GM21737 (cell line): Measurements from ENCODE around the gene RSBN1L.
A peak's percentile ranks its signal among the peaks of the same experiment; 100 is the strongest.

Source experiments
- ATAC-seq: cut with Tn5 transposase; IDR thresholded peaks from one replicate; pipeline ENCODE4 v1.9.1; 2021; ENCODE audit warnings: mild to moderate bottlenecking, moderate library complexity; ENCODE audit not compliant: unreplicated experiment

RSBN1L gene

DNA sequence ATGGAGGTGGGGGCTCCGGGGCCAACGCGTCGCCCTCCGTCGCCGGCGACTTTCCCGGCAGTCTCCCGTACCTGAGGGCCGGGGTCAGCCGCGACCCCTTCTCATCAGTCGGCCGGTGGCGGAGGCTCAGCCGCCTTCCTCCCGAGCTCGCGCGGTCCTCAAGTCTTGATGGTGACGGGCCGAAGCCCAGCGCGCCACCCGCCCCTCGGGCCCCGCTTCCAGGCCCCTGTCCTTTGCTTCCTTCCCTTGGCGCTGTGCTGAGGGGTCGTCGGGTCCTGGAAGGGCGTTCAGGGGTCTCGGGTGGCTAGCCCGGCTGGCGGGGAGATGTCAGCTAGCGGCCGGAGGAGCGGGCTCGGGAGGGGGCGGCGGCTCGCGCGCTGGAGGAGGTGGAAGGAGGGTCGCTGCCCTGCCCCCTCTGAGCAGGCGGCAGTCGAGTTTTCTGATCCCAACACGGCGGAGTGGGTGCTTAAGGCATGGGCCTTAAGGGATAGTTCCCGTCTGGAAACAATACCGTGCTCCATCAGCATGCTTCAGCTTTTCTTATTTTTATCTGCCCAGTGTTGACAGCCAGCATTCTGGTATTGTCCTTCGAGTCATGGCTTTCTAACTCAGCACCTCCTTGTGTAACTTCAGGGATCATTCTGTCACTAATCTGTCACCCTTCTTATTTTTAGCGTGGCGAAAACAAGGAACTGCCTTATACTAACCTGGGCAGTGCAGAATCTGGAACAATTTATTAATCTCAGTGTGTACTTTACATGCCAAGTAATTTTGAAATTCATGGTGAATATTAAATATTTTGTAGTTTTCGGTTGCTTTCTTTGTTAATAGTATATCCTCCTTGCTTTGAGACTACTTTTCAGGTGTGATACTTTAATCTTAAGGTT, 103.1 kb downstream of the RSBN1L start:
- peak; percentile 4 for ATAC-seq

DNA sequence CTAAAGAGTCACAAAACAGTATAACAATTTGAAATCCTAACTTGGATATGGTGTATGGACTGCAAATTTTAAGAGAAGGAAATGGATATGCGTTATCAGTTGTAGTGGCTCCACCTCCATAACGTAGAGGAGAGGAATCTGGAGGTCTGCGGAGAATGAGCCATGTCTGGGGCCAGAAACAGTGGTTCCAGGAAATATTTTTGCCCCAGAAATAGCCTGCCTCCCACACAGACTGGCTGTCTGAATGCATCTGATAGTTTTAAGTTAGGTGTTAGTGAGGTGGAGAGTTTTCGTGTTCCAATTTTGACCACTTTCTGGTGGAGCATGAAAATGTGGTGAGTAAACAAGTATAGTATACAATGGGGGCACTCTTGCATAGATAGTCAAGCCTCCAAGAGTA, 103.9 kb downstream of the RSBN1L start:
- no peak for ATAC-seq

DNA sequence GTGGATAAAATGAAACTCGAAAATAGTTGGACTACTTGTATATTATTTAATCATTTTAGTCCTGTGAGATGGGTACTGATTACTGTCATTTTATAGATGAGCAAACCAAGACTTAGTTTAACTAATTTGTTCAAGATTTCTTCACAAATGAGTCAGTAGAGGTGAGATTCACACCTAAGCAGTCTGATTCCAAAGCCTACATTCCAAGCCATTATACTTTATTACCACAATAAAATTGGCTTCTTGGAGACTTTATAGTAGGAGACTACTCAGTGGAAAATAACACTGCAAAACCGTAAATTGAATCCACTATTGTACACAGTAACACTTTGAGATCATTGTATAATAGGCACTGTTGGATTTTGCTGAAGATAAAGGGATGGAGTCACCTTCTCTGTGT, 104.5 kb downstream of the RSBN1L start:
- no peak for ATAC-seq

DNA sequence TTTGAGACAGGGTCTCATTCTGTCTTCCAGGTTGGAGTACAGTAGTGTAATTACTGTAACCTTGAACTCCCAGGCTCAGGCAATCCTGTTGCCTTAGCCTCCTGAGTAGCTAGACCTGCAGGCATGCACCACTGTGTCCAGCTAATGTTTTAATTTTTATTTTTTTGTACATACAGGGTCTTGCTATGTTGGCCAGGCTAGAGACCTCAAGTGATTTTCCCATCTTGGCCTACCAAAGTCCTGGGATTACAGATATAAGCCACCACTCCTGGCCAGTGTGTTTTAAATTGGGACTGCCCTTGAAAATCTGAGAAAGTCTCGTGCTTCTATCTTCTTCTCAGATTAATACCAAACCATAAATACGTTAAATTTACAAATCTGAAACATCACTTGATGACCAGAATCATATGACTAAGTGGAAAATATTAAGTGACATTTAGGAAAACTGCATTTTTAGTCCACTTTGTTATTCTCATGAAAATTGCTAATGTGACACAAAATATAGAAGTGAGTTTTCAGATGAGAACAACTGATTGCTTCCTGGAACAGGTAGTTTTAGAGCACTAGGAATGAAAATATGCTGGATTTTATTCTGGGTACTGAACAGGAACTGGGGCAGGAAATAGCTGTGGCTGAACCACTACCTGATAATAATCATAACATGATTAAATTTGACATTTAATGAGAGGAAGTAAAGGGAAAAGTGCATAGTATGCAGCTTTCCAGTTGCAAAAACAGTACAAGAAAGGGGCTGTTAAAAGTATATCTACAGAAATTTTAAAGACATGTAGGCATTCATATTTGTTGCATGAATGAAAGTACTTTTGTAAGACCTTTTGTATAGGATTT, 106.5 kb downstream of the RSBN1L start:
- ATAC-seq: no peak

DNA sequence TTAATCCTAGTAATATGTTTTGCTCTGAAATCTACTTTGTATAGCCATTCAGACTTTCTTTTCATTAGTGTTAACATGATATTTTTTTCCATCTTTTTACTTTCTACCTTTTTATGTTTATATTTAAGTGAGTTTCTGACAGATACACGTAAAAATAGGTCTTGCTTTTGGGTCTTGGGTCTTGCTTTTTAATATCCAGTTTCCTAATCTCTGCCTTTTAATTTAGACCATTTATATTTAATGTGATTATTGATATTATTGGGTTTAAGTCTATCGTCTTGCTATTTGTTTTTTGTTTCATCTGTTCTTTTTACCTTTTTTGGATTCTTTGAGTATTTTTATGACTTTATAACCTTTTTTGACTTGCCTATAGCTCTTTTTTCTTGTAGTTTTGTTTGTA, 110.2 kb downstream of the RSBN1L start:
- no peak for ATAC-seq

DNA sequence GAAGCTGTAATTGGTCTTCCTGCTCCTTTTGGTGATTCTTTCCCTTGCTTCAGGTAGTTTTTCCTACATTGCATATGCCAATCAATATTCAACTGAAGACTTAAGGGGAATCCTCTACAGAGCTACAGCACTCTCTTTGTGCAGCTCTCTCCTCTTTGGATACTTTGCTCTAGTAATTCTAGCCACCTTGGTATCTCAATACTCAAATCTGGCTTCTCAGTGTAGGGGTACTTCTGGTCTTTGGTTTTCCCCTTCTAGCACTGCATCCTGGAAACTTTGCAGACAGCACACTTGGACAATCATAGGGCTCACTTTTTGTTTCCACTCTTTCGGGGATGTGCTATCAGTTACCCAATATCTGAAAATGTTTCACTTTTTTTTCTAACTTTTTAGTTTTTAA, 112.3 kb downstream of the RSBN1L start:
- no peak for ATAC-seq

DNA sequence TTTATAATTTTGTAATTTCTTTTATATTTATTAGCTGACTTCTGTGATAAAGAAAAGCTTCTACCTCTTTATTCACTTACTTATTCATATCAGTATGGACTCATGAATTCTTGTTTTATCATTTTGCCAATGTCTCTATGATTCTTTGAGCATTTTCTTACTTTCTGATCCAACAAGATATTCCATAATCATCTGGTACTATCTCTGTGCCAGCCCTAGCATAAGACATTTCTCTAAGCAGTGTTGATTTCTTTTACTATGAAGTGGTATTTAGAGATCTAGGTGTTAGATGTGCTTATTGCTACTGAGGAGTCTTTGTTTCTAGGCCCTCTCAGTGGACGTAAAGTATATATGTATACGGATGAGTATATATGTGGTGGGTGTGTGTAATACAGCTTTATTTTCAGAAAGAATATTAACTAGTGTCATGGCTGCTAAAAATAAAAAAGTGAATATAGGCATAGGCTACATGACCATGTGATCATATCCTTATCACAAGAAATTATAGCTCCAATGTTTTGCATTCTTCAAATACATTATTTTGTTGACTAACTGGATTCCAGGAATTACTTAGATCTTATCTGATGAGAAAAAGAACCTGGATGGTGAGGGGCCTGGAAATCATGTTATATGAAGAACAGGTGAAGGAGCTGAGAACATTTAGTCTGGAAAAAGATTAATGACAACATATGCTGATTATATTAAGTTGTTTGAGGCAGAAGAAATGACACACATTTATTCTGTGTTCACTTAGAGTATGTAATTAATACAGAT, 115.4 kb downstream of the RSBN1L start:
- no peak for ATAC-seq

DNA sequence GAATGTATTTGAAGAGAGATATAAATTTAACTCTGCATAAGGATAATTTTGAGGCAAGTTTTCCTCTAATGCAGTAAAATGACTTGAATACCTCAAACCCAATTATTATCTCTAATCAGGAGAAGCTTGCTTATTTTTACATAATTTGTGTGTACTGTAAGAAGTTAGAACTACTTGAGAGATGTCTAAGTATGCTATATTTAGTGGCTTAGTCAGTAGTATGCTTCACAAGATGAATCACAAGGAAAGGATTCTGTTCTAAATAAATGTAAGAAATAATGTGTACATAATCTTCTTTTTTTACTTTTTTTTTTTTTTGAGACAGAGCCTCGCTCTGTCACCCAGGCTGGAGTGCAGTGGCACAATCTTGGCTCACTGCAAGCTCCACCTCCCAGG, 116.0 kb downstream of the RSBN1L start:
- ATAC-seq: no peak

DNA sequence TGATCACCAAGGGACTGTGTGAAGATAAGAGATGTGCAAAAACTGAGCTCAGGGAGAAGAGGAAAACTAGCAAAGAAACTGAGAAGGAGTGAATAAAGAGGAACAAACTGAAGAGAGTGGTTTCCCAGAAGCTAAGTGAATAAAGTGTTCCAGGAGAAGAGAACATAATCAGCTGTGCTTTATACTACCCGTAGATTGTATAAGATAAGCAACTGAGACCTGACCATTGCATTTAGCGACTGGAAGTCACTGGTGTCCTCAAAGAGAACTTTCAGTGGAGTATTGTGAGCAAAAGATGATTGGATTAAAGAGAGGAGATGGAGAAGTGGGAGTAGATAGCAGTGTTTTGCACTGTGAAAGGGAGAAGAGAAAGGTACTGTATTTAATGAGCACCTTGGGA, 116.9 kb downstream of the RSBN1L start:
- ATAC-seq: no peak

DNA sequence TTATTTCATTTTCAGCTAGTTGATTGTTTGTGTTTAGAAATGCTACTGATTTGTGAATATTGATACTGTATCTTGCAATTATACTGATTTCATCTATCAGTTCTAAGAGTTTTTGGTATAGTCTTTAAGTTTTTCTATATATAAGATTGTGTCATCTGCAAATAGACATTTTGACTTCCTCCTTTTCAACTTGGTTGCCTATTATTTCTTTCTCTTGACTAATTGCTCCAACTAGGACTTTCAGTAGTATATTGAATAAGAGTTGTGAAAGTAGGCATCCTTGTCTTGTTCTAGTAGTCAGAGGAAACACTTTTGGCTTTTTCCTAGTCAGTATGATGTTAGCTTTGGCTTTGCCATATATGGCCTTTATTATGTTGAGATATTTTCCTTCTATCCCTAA, 122.8 kb downstream of the RSBN1L start:
- no peak for ATAC-seq

DNA sequence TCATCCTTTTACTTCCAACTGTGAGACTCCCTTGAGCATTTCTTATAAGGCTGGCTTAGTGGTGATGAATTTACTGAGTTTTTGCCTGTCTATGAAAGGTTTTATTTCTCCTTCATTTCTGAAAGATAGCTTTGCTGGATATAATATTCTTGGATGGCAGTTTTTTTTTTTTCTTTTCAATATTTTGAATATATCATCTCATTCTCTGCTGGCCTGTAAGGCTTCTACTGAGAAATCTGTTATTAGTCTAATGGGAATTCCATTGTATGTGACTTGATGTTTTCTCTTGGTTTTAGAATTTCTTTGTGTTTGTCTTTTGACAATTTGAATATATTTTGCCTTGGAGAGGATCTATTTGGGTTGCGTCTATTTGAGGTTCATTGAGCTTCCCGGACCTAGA, 124.7 kb downstream of the RSBN1L start:
- ATAC-seq: no peak

DNA sequence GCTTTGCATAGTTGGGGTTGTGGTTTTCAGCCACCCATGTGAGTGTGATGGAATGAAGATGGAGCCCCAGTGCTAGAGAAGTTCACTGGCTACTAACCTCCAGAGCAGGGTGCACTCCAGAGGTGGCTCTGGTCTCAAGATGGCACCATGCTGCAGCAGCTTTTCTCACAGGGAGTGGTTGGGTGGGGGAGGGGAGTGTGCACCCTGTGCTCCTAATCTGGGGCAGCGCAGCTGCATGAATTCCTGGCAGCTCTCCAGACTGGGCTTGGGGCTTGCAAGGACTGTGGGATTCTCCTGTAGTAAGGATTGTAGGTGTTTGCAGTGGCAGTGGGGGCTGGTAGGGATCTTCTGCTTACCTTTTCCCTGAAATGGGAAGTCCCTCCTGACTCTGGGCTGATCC, 126.0 kb downstream of the RSBN1L start:
- ATAC-seq: no peak

DNA sequence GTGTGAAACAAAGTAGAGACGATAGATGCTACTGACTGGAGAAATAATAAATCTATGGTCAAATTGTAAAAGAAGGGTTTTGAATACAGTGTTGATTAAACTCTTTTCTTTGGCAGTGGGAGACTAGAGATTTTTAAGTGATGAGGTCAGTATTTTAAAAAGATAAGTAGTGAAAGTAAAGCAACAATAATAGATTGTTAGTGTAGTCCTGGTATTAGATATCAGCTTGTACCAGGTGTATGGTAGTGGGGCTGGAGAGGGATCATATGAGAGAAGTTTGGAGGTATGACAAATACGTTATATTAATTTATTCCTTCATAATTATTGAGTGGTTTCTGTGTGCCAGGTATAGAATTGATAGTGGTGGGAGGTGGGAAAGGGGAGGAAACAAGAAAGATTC, 127.5 kb downstream of the RSBN1L start:
- peak; percentile 28 for ATAC-seq

DNA sequence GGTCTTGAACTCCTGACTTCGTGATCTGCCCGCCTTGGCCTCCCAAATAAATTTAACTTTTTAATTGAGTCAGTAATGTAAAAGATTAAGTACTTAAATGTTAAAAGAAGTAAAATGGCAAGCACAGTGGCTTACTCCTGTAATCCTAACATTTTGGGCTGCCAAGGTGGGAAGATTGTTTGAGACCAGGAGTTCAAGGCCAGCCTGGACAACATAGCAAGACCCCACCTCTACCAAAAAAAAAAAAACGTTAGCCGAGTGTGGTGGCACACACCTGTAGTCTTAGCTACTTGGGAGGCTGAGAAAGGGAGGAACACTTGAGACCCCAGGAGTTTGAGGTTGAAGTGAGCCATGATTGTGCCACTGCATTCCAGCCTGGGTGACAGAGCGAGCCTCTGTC, 128.4 kb downstream of the RSBN1L start:
- ATAC-seq: no peak

DNA sequence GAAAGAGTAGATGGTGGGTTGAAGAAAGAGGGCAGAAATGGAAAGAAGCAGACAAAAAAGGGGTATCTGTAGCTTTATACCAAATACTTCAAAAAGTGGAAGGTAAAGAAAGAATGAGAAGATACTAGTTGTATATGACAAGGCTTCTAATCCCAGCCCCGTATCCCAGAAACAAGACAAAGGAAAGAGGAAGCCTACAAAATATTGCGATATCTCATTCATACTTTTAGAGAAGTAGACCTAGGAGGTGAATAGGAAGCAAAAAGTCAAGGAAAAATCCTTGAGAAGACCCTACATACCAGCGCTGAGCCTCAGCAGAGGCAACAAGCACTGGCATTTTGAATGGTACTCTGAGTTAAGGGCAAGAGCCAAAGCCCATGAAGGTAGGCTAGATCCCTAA, 128.9 kb downstream of the RSBN1L start:
- no peak for ATAC-seq

DNA sequence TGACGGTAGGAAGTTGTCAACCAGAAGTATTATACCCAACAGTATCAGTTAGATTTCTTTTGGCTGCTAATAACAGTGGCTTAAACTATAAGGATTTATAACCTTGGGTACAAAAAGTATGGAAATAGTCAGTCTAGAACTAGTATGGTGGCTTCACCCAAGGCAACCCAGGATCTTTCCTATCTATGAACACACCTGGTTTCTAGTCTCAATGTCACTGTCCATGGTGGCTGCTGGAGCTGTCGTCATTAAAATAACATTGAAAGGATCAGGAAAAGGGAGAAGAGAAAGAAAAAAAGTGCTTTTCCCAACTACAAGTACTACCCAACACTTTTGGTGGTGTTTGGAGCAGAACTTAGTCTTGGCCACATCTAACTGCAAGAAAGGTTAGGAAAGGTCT, 130.0 kb downstream of the RSBN1L start:
- ATAC-seq: no peak

DNA sequence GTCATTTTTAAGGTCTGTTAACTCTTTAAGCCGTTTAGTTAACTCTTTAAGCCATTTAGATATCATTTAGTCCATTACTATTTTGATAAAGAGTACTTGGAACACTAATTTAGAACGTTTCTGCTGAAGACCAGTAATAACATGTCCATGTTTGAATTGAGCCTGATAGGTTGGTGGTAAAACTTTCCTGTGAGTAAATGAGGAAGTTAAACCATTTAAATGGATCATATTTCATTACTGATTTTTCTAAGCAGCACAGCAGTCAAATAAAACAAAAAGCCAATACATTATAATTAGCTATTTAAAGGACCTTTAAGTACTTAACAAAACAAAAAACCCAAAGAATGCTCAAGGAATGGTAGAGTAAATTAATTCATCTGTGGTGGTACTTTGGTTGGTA, 131.7 kb downstream of the RSBN1L start:
- no peak for ATAC-seq

DNA sequence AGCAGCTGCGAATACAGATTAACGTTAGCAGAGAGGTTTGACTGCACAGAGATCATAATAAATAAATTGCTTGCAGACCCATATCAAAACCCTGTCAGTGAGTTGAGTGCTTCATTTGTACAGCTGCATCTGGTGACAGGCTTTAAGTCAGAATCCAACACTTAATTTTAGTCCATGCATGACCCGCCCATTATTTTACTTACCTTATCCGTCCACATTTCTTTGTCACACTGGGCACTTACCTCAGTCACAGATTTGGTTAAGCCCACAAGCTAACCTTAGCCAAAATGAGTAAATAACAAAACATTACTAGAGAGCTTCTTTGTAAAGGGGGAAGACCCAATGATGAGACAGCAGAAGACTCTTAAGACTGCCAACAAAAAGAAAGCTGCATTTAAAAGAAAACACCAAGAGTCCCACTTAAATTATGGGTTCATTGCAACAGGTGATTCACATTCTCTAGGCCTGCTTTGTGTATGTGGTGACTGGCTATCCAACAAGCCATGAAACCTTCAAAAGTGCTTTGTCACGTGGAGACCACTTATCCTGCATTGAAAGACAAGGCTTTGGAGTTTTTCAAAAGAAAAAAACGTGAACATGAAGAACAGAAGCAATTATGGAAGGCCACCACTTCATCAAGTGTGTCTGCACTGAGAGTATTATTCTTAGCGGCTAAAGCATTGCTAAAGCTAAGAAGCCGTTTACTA, 134.5 kb downstream of the RSBN1L start:
- no peak for ATAC-seq

DNA sequence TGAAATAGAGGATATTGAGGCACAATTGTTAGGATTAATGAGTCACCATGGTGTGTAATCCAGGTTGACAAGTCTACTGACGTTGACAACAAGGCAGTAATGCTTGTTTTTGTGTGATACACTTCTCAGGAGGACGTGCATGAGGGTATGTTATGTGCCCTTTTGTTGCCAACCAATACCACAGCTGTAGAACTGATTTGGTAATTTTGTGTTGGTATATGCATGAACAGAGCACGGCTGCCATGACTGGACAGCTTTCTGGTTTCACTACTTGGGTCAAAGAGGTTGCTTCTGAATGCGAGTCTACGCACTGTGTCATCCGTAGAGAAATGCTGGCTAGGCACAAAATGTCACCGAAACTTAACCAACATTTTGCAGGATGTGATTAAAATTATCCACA, 135.2 kb downstream of the RSBN1L start:
- ATAC-seq: no peak

DNA sequence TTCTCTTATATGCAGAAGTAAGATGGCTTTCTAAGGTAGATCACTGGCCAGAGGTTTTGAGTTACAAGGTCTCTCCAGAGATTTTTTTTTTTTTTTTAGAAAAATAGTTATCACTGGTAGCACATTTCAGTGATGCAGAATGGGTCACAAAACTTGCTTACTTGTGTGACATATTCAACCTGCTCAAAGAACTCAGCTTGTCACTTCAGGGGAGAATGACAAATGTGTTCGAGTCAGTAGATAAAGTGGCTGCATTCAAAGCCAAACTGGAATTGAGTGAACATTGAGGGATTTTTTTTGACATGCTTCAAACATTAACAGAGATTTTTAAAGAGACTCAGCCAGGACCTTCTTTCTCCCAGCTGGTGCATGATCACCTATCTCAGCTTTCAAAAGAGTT, 135.7 kb downstream of the RSBN1L start:
- no peak for ATAC-seq
